ENCODE results near the gene ATP5F1B. TPM values are rescaled to one million over a fixed set of nuclear protein-coding genes. Genes with fewer than 3 reads are reported as not detected.
A peak's percentile ranks its signal among the peaks of the same experiment; 100 is the strongest.

ATP5F1B gene
- total and polyA plus RNA-seq, 2 of the 8 experiments (the other 6 are each of a cell fraction or from before 2014, with no cell fraction given) = 900 to 1,522 TPM

GRCh38 chr12:56645717-56646446, at the start of gene ATP5F1B (continued):
- TF ChIP-seq TAF7 (optimal IDR thresholded peaks at IDR 0.05; ENCODE audit: borderline replicate concordance, low read depth, low read length) (peak; percentile 98), CREB1 (IDR thresholded peaks at IDR 0.05) (peak; percentile 90), POLR2A (IDR thresholded peaks at IDR 0.05; ENCODE audit: control extremely low read depth in 1 of 2, low read depth in 2 of 2, low read length in 2 of 2) (peak; percentile 98 to 99), FOSL1 (IDR thresholded peaks at IDR 0.05; ENCODE audit: insufficient read depth, low read depth, low read length) (no peak), JUN (IDR thresholded peaks at IDR 0.05; ENCODE audit: low read depth, low read length) (no peak), E2F6 (IDR thresholded peaks at IDR 0.05) (no peak; the same call in 1 of the 2 replicates), KDM5A (IDR thresholded peaks at IDR 0.05; ENCODE audit: low read length) (0 out of 2 replicates have a peak, but pooled peaks have one; percentile 17), TBP (IDR thresholded peaks at IDR 0.05; ENCODE audit: low read depth, low read length) (peak; percentile 97), SAP30 (IDR thresholded peaks at IDR 0.05; ENCODE audit: insufficient read depth, insufficient replicate concordance, low read length) (no peak), SP2 (IDR thresholded peaks at IDR 0.05; ENCODE audit: low read length) (peak; percentile 99), TCF12 (IDR thresholded peaks at IDR 0.05; ENCODE audit: low read depth, low read length) (no peak), SIX5 (IDR thresholded peaks at IDR 0.05; ENCODE audit: low read depth, low read length) (no peak), YY1 (IDR thresholded peaks at IDR 0.05; ENCODE audit: low read depth, low read length) (peak; percentile 85), CHD1 (IDR thresholded peaks at IDR 0.05; ENCODE audit: low read depth, low read length) (no peak), CTBP2 (IDR thresholded peaks at IDR 0.05; ENCODE audit: borderline replicate concordance, insufficient read depth, insufficient read length, low read length) (no peak), RBBP5 (IDR thresholded peaks at IDR 0.05; ENCODE audit: borderline replicate concordance, low read depth, low read length) (0 out of 2 replicates have a peak, but pooled peaks have one; percentile 44), ASH2L (IDR thresholded peaks at IDR 0.05; ENCODE audit: low read length) (peak; percentile 58), GABPA (IDR thresholded peaks at IDR 0.05; ENCODE audit: borderline replicate concordance, insufficient read depth, low read length) (no peak; the same call in 1 of the 2 replicates), BACH1 (IDR thresholded peaks at IDR 0.05; ENCODE audit: low read length) (no peak), SIRT6 (IDR thresholded peaks at IDR 0.05; ENCODE audit: low read length) (no peak), TAF1 (IDR thresholded peaks at IDR 0.05; ENCODE audit: low read depth, low read length) (peak; percentile 100), PHF8 (conservative IDR thresholded peaks at IDR 0.05; ENCODE audit: low read depth, low read length) (peak; percentile 91), ATF3 (IDR thresholded peaks at IDR 0.05; ENCODE audit: insufficient read depth, low read depth, low read length) (no peak), SP4 (IDR thresholded peaks at IDR 0.05; ENCODE audit: low read length) (no peak), CEBPB (IDR thresholded peaks at IDR 0.05; ENCODE audit: low read depth, low read length) (no peak), POU5F1 (IDR thresholded peaks at IDR 0.05; ENCODE audit: low read depth, low read length) (no peak)
